ENCODE measurements around the gene BSN.
A peak's percentile ranks its signal among the peaks of the same experiment; 100 is the strongest.

The BSN gene

DNA sequence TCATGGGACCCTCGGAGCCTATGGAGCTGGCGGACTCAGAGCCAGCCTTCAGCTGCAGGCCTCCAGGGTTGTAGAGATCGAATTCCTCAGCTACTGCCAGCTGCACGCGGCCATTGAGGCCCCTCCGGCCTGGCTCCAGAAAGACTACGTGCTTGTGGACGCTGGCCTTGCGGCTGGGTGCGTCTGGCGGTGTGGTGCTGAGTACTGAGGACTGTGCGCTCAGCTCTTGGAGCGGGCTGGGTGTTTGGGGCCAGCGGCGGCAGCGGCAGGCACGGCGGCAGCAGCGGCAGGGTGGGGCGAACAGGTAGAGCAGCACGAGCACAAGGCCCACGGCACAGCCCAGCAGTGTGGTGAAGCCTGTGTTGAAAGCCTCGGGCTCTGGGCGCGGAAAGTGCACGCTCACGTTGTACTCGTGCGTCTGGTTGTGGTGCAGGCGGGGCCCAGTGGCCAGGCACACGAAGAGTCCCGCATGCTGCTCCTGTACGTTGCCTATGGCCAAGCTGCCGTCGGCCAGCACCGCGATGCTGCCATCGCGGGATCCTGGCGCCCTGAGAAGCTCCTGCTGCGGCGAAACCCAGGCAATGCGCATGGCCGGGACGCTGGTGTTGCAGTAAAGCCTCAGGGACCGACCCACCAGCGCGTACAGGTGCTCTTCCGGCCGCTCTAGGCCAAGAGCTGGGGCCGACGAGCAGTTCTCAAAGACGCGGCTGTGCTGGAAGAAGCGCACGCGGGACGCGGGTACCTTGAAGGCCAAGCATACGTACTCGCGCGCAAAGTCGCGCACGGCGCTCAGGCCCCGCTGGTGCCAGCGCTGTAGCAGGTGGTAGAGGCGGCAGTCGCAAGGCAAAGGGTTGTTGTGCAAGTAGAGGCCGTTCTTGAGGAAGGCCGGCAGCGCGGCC is 163.9 kb downstream of the BSN start:
- H3K36me3 ChIP-seq = peaks cover 61% of the 10 kb centered on the region
- peaks cover 14% of the 10 kb centered on the region for H3K27me3 ChIP-seq
- H3K27ac ChIP-seq = no peak overlapping the region
- peaks cover 21 to 22% of the 10 kb centered on the region in 2 experiments for H3K4me1 ChIP-seq (ENCODE audit: control insufficient read depth in 1 of 2, insufficient read depth in 1 of 2, low read depth in 1 of 2, low read length in 1 of 2)
- H3K9me3 ChIP-seq = no peaks in the 10 kb centered on the region
- H3K4me3 ChIP-seq (ENCODE audit: low read depth in 1 of 2, low read length in 1 of 2) = peak overlapping the region; percentile 71 to 73
- TF ChIP-seq, protein P1, sequence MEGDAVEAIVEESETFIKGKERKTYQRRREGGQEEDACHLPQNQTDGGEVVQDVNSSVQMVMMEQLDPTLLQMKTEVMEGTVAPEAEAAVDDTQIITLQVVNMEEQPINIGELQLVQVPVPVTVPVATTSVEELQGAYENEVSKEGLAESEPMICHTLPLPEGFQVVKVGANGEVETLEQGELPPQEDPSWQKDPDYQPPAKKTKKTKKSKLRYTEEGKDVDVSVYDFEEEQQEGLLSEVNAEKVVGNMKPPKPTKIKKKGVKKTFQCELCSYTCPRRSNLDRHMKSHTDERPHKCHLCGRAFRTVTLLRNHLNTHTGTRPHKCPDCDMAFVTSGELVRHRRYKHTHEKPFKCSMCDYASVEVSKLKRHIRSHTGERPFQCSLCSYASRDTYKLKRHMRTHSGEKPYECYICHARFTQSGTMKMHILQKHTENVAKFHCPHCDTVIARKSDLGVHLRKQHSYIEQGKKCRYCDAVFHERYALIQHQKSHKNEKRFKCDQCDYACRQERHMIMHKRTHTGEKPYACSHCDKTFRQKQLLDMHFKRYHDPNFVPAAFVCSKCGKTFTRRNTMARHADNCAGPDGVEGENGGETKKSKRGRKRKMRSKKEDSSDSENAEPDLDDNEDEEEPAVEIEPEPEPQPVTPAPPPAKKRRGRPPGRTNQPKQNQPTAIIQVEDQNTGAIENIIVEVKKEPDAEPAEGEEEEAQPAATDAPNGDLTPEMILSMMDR (IDR thresholded peaks at IDR 0.05) = no peak

DNA sequence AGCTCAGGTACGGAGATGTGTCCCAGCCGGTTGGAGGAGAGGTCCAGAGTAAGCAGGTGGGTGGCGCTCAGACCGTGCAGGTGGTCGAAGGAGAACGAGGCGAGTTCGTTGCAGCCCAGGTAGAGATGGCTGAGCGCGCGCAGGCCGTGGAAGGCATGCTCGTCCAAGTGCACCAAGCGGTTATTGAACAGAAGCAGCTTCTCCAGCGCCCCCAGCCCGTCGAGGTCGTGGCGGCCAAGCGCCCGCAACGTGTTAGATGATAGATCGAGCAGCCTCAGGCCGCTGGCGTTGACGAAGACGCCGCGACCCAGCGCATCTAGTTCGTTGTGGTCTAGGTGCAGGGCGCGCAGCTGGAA is 164.6 kb downstream of the BSN start:
- TF ChIP-seq, protein P1 (IDR thresholded peaks at IDR 0.05) = no peak
- H3K9me3 ChIP-seq = no peaks in the 10 kb centered on the region
- H3K4me1 ChIP-seq (ENCODE audit: control insufficient read depth in 1 of 2, insufficient read depth in 1 of 2, low read depth in 1 of 2, low read length in 1 of 2) = peaks cover 25 to 26% of the 10 kb centered on the region in 2 experiments
- peaks cover 55% of the 10 kb centered on the region for H3K36me3 ChIP-seq
- peak overlapping the region; percentile 71 to 73 for H3K4me3 ChIP-seq (ENCODE audit: low read depth in 1 of 2, low read length in 1 of 2)
- H3K27ac ChIP-seq = no peak overlapping the region
- peaks cover 14% of the 10 kb centered on the region for H3K27me3 ChIP-seq

DNA sequence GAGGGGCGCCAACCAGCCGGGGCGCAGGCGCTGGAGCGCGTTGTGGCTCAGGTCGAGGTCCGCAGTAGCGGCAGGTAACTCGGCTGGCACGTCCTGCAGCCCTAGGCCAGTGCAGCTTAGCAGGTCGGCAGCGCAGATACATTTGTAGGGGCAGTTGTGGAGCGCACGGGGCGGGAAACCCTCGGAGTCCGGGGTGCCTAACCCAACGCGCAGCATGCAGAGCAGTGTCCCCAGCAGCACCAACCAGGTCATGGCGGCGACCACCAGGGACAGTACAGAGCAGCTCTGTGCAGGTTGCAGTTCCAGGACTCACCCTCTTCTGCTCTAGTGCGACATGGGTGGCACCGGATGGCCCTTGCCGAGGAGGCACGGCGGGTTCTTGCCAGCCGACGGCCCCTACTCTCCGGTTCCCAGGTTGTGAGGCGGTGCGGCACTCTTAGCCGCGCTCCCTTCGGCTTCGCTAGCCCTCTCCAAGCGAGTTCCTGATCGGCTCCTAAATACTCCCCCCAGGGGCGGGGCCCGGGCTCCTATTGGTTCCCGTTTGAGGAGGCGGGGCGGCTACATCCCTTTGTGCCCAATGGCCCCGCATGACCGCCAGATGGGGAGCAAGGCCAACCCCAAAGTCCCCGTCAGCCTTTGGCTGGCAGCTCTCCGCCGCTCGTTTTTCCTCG is 165.1 kb downstream of the BSN start, which contains the start of gene AMIGO3:
Gene AMIGO3, minus strand, starts transcription at position 471 of the 671 bp plus-strand sequence. Its CDS starts 219 bp downstream, at position 252.
- Histone ChIP-seq H3K36me3 (peaks cover 50% of the 10 kb centered on the region), H3K27me3 (peaks cover 14% of the 10 kb centered on the region), H3K27ac (peak within 1 kb of the TSS; percentile 45), H3K4me3 (ENCODE audit: low read depth in 1 of 2, low read length in 1 of 2) (peak within 1 kb of the TSS; percentile 71 to 73), H3K4me1 (ENCODE audit: control insufficient read depth in 1 of 2, insufficient read depth in 1 of 2, low read depth in 1 of 2, low read length in 1 of 2) (peaks cover 28 to 30% of the 10 kb centered on the region in 2 experiments), H3K9me3 (no peaks in the 10 kb centered on the region)
- TF ChIP-seq, protein P1 (IDR thresholded peaks at IDR 0.05) = peak; percentile 37
